HG02610 (cell line): Measurements from ENCODE around the gene PID1.

Experiments
- ATAC-seq: cut with Tn5 transposase; IDR thresholded peaks from one replicate; pipeline ENCODE4 v1.9.1; 2021; ENCODE audit warnings: mild to moderate bottlenecking, moderate library complexity; ENCODE audit not compliant: unreplicated experiment

The PID1 gene

DNA sequence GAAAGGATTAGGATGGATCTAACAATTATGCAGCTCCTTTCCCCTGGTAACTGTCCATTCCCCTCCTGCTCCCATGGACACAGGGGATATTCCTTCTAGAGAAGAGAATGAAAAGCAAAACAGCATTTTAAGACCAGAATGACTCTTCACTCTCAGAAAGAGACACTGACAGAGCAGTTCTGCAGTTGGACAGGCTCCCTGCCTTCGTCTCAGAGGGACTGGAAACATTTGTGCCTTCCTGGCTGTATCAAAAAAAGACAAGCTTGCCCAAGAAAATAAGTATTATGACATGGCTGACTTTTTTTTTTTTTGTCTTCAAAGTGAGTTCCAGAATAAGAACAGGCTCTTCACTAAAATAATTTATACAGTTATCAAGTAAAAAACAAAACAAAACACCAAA, 9.5 kb downstream of the PID1 start:
- no peak for ATAC-seq

DNA sequence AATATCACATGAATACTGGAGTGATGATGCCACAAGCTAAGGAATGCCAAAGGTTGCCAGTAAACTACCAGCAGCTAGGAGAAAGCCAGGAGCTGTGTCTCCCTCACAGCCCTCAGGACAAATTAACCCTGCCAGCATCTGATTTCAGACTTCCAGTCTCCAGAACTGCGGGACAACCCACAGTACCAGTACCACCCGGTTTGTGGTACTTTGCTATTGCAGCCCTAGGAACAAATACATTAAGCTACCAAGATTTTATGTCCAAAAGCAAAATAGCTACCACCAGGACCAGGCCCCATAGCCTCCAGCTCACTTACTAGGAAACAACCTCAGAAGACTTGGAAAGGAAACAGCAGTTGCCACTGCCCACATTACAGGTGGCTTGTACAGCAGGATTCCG, 10.0 kb downstream of the PID1 start:
- no peak for ATAC-seq

- ATAC-seq, result no peak
Measured at GRCh38 chr2:229257985-229258384, 13.1 kb downstream of the PID1 start.

DNA sequence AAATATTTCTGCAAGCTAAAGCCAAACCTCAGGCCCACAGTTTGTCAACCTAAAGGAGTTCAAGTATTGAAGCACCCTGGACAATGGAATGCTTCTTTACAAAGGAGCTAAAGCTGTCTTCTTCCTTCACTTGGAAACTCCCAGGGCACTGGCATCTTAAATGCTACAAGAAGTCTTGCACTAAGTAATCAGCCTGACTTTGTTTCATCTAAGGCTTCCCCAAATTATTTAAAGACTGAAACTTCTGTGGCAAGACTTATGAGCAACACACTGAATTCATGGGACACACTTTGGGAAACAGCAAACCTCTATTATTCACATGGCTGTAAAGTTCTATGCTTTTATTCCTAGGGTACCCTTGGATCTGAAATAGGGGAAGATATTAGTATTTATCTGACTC, 14.7 kb downstream of the PID1 start:
- ATAC-seq, result no peak

DNA sequence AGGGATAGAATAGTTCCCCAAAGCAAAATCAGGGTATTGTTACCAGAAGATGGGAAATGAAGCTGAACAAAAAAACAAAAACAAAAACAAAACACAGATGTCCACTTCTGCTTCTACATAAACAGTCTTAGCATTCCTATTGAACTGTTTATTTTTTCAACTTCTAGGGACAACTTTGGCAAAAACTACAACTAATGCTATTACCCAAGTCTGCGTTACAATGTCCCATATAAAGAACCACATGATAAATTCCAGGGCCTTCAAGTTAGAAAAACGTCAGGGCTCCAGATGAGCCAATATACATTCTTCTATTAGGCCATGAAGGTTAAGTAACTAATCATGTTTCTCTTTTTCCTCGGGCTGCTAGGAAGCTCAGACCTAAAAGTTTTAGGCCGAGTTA, 16.9 kb downstream of the PID1 start:
- no peak for ATAC-seq

DNA sequence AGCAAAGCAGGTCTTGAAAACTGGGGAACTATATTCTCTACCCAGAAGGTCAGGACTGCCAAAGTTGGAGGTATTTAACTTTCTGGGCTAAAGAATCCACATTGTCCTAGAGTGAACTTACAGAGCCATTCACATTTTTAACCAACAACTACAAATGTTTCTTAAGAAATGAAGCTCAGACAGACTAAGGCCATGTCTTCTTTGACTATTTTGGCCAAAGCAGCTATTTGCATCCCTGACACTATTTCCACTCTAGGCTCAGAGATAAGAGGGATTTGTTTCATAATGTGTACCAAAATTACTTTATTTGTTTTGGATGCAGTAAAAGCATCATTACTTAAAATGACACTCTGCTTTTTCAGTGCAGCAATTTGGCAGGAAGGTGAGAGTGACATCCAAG, 18.1 kb downstream of the PID1 start:
- no peak for ATAC-seq

GRCh38 chr2:229252280-229252679, 18.8 kb downstream of the PID1 start:
- no peak for ATAC-seq

- no peak for ATAC-seq
Measured at GRCh38 chr2:229249536-229249935, 21.6 kb downstream of the PID1 start.

GRCh38 chr2:229246334-229246733, 24.8 kb downstream of the PID1 start:
- ATAC-seq, result no peak

DNA sequence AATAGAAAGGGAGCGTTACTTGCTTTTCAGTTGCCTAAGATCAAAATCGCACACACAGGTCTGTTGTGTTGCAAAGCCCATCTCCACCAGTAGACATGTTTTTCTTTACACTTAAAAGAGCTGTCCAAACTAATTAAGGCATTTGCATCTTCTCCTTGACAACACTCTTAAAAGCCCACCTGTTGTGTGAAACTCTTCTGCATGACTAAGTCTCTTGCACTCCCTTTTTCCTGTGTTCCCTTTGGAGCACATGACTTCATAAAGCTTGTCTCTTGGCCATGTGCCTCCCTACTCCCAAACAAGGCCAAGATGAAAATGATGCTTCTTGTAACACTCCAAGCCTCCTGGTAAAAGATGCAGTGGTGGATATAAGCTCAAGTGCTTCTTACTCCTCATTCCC, 26.1 kb downstream of the PID1 start:
- no peak for ATAC-seq

DNA sequence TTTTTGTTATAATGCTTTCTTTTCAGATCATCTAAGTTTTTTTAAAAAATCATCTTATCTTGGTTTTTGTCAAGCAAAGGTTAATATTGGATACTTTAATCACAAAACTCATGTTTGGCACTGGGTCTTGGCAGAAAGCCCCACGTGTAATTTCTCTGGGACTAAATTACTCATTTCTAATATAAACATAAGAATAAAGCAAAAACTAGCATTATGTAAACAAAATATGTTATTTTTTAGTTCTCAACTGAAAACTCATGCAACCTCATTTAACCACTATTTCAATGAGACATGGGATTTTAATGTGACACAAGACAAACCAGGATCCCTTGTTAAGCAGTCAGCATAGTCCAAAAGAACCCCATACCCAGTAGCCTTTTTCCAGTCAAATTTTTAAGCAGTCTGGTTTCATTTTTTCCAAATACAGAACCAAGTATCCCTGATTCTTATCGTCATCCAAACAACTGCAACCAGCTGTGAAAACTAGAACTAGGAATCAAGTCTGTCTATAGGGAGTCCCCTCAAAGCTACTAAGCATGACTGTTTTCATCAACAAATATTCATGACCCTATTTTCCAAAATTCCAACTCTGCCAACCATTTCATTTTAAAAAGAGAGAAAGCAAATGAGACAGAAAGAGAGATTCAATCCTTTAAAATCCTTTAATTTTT, 27.1 kb downstream of the PID1 start:
- no peak for ATAC-seq

- no peak for ATAC-seq
Measured at GRCh38 chr2:229240984-229241491, 30.0 kb downstream of the PID1 start.

DNA sequence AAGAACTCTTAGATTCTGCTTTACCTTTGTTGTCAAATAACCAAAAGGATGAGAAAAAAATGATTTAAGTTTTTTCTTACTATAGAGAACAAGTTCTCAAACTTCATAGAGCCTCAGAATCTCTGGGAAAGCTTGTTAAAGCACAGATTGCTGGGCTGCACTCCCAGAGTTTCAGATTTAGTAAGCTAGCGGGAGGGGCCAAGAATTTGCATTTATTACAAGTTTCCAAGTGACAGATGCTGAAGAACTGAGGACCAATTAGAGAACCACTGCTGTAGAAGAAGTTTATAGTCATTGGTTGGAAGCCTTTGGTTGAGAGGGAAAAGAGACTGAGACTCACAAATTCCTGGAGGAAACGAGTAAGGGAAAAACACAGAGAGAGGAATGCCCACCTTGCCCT, 32.1 kb downstream of the PID1 start:
- ATAC-seq, result no peak

DNA sequence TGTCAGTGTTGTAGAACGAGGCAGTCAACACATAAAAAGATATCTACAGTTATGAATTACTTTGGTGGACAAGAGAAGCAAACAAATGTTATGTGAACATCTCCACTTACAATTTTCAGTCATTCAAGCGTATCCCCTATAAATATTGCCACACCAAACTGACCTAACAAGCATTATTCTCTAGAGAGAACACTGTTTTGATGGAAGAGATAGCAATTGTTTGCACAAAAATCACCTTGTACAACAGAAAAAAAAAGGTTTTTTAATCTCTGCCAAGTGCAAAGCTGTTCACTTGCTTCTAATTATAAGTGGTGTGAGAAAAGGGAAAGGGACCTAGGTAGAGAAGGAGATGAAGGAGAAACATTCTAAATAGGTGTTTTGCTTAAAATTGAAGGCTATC, 33.8 kb downstream of the PID1 start:
- no peak for ATAC-seq

DNA sequence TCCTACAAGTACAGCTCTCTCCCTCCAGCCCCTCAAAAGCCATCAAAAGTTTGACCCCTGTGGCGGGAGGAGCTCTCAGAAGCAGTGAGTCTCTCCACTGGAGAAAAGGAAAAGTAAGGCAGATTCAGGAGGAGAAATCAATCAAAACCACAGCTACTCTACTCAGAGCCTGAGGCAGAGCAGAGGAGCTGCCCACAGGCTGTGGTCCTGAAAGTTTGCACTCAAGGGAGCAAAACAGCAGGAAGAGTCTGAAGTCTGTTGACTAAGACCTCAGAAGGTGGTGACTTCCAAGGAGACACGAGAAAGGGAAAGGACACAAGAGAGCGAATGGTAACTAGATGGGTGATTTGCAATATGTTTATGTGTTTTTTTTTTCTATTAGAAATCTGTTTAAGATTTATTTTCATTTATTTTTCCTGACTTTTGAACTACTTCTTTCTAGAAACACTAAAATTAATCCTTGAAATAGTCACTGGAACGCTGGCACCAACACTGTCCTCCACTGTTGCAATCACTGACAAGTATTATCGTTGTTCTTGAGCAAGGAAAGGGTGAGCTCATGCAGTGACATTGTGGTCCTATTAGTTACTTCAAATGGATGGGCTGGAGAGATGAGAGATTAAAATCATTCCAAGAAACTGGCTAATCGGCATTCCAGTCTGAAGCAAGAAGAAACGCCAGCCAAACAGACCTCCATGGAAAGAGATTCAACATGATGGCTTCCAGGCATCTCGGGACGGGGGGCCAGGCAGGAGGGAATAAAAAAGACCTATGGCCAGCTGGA, 35.8 kb downstream of the PID1 start:
- ATAC-seq, result no peak

DNA sequence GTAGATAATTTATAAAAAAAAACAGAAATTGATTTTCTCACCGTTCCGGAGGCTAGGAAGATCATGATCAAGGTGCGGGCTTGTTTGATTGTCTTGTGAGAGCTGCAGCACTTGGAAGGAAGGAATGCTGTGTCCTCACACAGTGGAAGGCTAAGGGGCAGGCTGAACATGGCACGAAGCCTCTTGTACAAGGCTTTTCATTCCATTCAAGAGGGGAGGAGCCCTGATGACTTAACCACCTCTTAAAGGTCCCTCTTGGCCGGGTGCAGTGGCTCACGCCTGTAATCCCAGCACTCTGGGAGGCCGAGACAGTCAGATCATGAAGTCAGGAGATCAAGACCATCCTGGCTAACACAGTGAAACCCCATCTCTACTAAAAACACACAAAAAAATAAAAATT, 39.2 kb downstream of the PID1 start:
- ATAC-seq, result no peak

DNA sequence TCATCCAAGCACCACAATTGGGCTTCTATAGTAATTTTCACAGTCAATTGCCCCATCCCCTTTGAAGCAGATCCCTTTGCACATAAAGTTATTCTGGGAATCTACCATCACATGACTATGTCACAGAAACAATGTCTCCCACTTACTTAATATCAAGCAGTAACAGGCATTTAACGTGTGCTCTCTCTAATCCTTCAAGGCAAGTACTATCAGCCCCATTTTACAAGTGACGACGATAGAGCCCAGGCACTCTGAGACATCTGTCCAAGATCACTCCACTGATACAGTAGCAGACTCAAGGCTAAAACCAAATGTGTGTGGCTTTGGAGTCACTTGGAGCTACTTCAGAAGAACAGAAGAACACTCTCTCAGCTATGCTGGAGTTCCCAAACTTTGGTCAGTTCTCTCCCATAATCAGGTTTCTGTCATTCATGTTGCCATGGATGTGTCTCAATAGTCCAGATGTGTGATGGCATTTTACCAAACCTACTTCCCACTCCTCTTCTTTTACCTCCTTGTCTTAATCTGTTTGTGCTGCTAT, 39.7 kb downstream of the PID1 start:
- no peak for ATAC-seq

GRCh38 chr2:229230911-229231310, 40.2 kb downstream of the PID1 start:
- no peak for ATAC-seq

- ATAC-seq, result no peak
Measured at GRCh38 chr2:229230256-229230655, 40.8 kb downstream of the PID1 start.

GRCh38 chr2:229226382-229226781, 44.7 kb downstream of the PID1 start:
- no peak for ATAC-seq

- no peak for ATAC-seq
Measured at GRCh38 chr2:229223107-229223506, 48.0 kb downstream of the PID1 start.

- ATAC-seq, result no peak
Measured at GRCh38 chr2:229221641-229222040, 49.4 kb downstream of the PID1 start.
